WI38 (cell line): Measurements from ENCODE around the gene GPRIN1.
A peak's percentile ranks its signal among the peaks of the same experiment; 100 is the strongest.

Experiments
- H3K4me3 ChIP-seq: 2 replicates; pipeline ENCODE4 v1.5.1; 2011; ENCODE audit warnings: low read depth, mild to moderate bottlenecking, control low read depth, low read length
- TF ChIP-seq, protein P1 (sequence below): IDR thresholded peaks from 2 replicates; pipeline ENCODE4 v1.5.1; 2012; ENCODE audit warnings: low read depth, mild to moderate bottlenecking, control low read depth, low read length

GPRIN1 gene

GRCh38 chr5:176614805-176615478 lies 5.0 kb upstream of the GPRIN1 start:
- TF ChIP-seq, protein P1, sequence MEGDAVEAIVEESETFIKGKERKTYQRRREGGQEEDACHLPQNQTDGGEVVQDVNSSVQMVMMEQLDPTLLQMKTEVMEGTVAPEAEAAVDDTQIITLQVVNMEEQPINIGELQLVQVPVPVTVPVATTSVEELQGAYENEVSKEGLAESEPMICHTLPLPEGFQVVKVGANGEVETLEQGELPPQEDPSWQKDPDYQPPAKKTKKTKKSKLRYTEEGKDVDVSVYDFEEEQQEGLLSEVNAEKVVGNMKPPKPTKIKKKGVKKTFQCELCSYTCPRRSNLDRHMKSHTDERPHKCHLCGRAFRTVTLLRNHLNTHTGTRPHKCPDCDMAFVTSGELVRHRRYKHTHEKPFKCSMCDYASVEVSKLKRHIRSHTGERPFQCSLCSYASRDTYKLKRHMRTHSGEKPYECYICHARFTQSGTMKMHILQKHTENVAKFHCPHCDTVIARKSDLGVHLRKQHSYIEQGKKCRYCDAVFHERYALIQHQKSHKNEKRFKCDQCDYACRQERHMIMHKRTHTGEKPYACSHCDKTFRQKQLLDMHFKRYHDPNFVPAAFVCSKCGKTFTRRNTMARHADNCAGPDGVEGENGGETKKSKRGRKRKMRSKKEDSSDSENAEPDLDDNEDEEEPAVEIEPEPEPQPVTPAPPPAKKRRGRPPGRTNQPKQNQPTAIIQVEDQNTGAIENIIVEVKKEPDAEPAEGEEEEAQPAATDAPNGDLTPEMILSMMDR: no peak
- H3K4me3 ChIP-seq: no peak overlapping the region

DNA sequence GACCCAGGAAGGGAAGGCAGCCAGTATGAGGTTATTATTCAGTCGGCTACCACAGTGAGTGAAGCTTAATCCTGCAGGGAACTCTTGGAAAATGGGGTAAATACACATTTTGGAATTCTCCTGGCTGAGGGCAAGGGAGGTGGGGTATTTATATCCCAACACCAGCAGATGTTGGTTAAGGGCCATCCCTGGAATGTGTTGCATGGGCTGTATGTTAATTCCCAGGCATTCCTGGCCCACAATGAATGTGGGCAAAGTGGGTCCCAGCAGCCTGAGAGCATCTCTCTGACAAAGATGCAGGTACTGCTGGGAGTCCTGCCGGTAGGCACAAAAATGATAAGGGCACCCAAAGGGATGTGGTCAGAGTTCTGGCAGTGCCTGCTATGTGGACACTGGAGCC lies 2.9 kb upstream of the GPRIN1 start:
- TF ChIP-seq, protein P1: no peak
- no peak overlapping the region for H3K4me3 ChIP-seq

DNA sequence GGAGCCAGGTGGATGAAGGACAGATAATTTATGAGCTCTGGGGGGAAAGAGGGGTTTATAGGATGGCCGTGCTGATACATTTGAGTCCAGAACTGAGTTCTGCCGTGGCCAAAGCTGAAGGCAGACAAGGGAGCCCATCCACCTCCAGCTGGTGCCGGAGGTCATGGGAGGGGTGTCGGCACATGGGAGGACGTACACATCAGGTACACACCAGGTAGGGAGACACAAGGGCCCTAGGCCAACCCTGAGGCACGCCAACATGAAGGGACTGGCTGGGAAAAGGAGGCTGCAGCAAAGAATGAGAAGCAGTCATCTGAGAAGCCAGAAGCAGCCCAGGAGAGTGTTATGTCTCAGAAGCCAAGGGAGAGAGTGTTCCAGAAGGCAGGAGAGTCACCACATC lies 2.1 kb upstream of the GPRIN1 start:
- H3K4me3 ChIP-seq: no peak overlapping the region
- TF ChIP-seq, protein P1: no peak

DNA sequence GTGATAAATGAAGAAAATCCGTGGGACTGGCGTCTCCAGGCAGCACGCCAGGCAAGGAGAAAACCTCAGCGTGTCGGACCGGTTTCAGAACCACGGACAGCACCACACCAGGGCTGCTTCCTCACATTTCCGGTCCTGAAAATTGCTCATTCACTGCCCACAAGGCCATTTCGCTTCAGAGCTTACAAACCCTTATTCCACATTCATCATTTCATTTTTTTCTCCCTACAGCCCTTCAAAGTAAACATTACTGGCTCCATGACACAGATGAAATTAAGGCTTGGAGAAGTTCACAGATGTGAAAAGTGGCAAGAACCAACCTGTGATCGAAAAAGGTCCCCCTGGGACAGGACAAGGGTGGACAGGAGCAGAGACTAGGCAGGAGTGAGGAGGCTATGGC lies 1.5 kb upstream of the GPRIN1 start:
- TF ChIP-seq, protein P1: no peak

DNA sequence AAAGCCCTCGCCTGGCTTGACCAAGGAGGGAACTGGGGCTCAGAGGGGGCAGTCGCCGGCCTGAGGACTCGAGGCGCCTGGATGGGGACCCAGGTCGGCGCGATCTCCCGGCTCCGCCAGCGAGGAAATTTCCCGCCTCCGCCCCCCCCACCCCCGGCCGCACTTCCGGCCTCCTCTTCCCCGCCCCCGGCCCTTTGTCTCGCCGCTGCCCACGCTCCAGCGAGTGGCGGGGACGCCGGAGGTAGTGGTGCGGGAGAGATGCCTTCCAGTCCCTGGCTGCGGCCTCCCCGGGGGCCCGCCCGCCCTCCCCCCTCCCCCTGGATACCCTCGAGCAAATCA lies 448 bp upstream of the GPRIN1 start:
- TF ChIP-seq, protein P1: no peak
- peak overlapping the region; percentile 67 for H3K4me3 ChIP-seq

More for the DNA sequence above, 1.5 kb upstream of the GPRIN1 start:
- no peak overlapping the region for H3K4me3 ChIP-seq

DNA sequence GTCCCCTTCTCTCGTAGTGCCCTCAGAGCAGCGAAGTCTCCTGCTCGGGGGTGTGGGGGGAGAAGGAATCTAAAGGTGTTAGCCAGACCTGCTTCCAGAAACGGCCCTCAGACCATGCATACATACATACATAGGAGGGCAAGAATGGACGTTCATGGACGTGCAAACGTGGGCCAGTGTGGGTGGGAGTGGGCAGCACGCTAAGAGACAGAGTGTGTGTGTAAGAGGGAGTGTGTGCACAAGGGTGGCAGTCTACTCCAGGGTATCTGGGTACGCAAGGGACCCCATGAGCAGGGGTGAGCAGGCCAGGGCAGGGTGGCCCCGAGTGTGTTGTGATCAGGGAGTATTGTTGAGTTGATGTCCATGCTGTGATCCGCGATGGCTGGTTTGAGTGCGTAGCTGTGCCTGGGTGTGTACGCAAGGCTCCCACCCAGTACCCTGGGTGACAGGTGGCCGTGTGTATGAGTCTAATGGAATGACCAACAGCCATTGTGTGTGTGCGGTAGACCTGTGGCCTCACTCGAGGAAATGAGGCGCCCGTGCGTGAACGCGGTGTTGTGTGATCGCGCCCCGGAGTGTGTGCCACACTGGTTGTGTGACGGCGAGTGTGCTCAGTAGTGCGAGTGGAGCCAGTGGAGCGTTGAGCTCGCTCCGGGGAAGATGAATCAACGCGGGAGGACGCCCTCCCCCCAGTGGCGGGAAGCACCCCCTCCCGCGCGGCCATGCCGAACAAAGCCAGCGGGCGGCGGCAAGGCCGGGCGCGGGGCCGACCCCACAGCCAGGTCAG lies 826 bp downstream of the GPRIN1 start:
- TF ChIP-seq, protein P1: no peak

GRCh38 chr5:176608142-176608705 lies 1.7 kb downstream of the GPRIN1 start:
- TF ChIP-seq, protein P1: no peak
- no peak overlapping the region for H3K4me3 ChIP-seq

More for the DNA sequence above, 826 bp downstream of the GPRIN1 start:
- H3K4me3 ChIP-seq: peak overlapping the region; percentile 61
